C4-2B (cell line): ENCODE measurements around the gene EPHX1.
"Not testable (repeated sequence)": the region's sequence is repeated elsewhere in the genome, so short reads cannot be mapped to it uniquely, and the experiment has no call there.

Experiments used
- H3K27ac ChIP-seq: fragments of 450-650 bp; 2 replicates; pipeline ENCODE4 v1.5.1; 2017
- ZFX ChIP-seq: fragments of 450-650 bp; IDR thresholded peaks from 2 replicates; pipeline ENCODE4 v1.6.1; 2017
- TF ChIP-seq, protein P1 (sequence below): fragments of 450-650 bp; conservative IDR thresholded peaks from 2 replicates; pipeline ENCODE4 v1.5.1; 2017; ENCODE audit warnings: mild to moderate bottlenecking

EPHX1 gene

DNA sequence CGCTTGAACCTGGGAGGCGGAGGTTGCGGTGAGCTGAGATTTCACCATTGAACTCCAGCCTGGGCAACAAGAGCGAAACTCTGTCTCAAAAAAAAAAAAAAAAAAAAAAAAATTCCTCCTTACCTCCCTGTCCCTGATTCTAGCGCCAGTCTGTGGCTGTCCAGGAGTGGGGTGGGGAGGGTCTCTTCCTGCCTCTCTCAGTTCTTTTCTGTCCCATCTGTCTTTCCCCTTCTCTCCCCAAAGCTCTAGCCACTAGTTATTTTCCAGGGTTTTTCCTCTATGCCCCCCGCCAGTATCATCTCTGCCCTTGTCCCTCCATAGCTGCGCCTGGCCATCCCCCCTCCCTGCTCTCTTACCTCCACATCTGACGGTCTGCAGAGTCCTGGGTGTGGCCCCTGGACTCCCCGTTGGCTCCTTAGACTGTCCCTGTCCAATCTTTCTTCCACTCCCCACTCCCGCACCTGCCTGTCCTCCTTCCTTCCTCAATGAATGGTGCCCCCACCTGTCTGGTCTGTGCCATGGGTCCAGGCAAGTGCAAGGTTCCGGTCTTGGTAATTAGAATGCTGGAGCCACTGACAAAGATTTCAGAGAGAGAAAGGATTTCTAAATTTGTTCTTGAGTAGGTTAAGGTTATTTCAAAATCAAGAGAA is 73.8 kb downstream of the EPHX1 start:
- H3K27ac ChIP-seq: peak overlapping the region; percentile 86
- TF ChIP-seq ZFX: no peak
- TF ChIP-seq, protein P1, sequence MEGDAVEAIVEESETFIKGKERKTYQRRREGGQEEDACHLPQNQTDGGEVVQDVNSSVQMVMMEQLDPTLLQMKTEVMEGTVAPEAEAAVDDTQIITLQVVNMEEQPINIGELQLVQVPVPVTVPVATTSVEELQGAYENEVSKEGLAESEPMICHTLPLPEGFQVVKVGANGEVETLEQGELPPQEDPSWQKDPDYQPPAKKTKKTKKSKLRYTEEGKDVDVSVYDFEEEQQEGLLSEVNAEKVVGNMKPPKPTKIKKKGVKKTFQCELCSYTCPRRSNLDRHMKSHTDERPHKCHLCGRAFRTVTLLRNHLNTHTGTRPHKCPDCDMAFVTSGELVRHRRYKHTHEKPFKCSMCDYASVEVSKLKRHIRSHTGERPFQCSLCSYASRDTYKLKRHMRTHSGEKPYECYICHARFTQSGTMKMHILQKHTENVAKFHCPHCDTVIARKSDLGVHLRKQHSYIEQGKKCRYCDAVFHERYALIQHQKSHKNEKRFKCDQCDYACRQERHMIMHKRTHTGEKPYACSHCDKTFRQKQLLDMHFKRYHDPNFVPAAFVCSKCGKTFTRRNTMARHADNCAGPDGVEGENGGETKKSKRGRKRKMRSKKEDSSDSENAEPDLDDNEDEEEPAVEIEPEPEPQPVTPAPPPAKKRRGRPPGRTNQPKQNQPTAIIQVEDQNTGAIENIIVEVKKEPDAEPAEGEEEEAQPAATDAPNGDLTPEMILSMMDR: no peak

DNA sequence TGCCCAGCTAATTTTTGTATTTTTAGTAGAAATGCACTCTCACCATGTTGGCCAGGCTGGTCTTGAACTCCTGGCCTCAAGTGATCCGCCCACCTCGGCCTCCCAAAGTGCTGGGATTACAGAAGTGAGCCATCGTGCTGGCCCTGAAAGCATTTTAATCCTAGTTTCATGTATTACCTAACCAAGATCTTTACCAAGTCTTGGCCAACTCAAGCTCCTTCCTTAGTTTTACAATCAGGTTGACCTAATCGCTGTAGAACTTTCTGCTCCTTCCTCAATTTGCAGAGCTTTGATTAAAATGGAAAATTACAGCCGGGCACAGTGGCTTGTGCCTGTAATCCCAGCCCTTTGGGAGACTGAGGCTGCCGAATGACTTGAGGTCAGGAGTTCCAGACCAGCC is 75.4 kb downstream of the EPHX1 start:
- no peak for TF ChIP-seq ZFX
- TF ChIP-seq, protein P1: no peak
- no peak overlapping the region for H3K27ac ChIP-seq

DNA sequence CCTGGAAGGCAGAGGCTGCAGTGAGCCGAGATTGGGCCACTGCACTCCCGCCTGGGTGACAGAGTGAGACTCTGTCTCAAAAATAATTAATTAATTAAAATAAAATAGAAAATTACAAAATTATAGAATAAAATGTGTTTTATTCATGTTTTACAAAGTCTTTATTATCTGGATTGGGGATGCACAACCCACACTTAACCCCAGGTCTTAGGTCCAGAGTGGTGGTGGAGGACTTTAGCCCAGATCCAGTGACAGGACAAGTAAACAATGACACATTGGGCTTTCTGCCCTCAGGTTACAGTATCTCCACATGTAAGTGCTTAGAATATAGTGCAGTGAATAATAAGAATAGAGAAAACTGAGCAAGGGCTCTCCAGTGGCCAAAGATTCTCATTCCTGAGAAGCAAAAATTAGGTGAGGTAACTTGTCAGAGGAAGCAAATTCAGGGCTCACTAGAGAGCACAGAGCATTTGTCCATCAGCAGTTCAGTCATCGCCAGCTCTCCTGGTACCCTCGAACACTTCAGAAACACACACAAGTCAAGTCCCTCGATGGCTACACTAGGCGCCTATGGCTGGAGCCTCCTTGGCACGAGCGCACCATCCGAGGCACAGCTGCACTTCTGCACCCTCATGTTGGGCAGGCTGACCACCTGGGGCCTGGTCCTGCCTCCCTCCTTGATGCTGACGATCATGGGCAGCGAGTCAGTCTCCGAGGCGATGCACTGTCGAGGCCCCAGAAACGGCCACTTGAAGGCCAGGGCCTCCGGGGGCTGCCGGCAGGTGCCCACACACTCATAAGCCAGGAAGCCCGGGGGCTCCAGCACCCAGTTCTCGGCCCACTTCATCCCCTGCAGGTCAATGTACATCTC is 76.5 kb downstream of the EPHX1 start:
- H3K27ac ChIP-seq: no peak overlapping the region
- TF ChIP-seq, protein P1: no peak
- TF ChIP-seq ZFX: no peak

DNA sequence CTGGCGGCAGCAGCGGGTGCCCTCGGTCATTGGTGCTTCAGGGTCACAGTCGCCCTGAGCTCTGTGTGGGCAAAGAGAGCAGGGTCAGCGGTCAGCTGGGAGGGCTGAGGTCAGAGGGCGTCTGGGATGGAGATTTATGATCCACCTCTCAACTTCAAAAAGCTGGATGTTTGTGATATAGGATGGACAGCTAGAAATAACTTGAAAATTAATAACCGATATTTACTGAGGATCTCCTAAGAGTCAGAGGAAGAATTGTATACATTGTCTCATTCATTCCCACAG is 77.0 kb downstream of the EPHX1 start:
- TF ChIP-seq, protein P1: no peak
- TF ChIP-seq ZFX: no peak
- no peak overlapping the region for H3K27ac ChIP-seq

DNA sequence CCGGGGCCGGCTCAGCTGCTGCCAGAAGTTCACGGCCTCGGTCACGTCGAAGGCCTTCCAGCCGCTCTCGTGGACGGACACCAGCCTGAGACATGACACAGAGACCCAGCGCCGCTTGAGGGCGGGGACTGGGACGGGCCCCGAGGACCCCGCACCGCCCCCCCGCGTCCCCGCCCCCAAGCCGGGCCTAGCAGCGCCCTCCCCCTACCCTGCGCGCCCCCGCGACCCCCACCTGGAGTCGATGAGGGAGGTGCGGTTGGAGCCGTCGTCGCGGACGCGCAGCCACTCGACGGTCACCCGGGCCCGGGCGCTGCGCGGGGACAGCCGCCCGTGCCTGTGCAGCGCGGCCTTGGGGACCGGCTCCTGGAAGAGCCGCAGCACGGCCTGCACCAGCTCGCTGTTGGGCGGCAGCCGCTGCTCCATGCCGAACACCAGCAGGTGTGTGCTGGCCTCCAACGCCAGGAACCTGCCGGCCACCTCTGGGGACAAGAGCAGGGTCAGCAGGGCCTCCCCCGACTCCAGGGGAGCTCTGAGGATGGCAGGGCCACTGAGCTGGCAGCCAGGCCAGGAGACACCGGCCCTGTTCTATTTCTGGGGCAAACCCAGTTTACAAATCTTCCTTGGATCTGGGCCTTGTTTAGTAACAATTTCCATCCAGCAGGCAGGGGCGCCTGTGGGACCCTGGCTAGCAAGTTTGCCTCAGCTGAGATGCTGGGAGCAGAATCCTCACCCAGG is 77.8 kb downstream of the EPHX1 start:
- H3K27ac ChIP-seq: not testable (repeated sequence)

DNA sequence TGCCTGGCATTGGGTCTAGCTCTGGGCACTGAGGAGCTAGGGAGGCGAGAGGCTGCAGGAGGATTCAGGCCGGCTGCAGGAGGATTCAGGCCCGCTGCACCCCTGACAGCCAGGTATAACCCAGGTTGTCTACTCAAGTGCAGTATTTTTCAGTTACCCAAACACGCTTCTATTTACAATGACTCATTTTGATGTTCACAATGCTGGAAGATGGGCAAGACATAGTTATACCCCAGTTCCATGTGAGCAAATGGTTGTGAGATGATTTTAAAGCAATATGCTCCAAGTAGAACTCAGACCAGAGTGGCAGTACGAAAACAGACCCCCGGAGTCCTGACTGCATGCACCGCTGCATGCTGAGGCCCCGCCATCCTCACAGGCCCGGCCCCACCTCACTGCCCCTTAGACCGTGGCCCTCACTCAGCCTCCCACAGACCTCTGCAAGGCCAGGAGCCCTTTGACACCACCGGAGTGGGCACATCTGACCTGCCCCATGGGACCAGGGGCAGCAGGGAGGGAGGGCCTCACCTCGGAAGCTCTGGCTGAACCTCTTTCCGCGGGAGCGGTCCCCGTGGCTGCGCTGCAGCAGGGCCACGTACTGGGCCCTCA is 78.5 kb downstream of the EPHX1 start:
- H3K27ac ChIP-seq: no peak overlapping the region
- TF ChIP-seq ZFX: no peak
- TF ChIP-seq, protein P1: no peak

DNA sequence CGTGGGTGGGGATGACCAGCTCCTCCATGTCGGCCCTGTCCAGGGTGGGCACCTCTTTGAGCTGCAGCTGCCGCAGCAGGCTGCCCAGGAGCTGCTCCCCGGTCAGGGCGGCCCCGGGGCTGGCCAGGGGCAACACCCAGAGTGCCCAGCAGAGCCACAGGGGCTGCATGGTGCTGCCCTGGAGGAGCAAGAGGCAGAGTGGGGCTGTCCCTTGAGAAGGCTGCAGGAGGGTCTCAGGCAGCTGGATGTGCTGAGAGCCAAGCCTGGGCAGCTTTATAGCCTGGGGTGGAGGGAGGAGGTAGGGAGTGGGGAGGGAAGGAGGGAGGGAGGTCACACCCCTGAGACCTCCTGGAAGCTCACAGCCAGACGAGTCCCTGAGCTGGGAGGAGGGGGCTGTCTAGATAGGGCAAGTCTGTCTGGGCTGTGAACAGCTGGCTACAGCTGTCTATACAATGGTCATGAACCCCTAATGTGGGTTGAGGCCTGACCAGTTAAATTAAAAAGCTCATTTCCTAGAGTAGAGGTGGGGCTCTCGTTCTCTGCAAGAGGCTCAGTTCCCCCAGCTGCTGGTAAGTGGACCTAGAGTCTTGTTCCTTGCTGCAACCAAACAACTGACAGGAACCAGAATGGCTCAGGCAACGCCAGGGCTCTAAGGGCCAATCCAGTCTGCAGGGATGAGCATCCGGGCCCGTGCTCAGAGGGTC is 79.1 kb downstream of the EPHX1 start, which contains the start of gene LEFTY1:
Gene LEFTY1, minus strand, starts transcription at position 249 of the 704 bp plus-strand sequence. Its CDS starts 80 bp downstream, at position 169.
- no peak within 1 kb of the TSS for H3K27ac ChIP-seq
- TF ChIP-seq ZFX: no peak
- TF ChIP-seq, protein P1: no peak
